SKM-1 treated with dmso at 0.1 percent for 144 hours (cell line): ENCODE results near the gene CCDC187.

Source experiments
- DNase-seq: peaks from one replicate; lab custom pipeline; 2025; ENCODE audit not compliant: unreplicated experiment; lab: John Stamatoyannopoulos, UW

The CCDC187 gene

GRCh38 chr9:136313111-136314055 is 9.5 kb upstream of the CCDC187 start:
- DNase-seq = no peak

- DNase-seq = peak; percentile 21
Measured at GRCh38 chr9:136312436-136312835, 8.5 kb upstream of the CCDC187 start.

DNA sequence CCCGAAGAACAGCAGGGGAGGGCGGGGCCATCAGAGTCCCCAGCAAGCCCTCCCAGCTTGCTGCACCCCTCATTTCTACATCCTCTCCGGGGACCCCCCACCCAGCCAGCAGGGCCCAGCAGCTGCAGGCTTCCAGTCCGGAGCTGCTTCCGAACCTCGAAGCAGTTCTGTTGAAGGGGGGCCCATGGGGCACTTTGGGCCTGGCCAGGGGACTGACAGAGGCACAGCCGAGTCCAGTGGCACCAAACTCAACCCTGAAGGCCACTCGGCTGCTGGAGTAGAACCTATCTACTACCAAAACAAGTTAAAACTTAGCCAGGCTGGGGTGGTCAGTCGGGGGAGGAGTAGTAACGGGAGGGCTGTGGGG is 8.1 kb upstream of the CCDC187 start:
- no peak for DNase-seq

GRCh38 chr9:136311051-136312008 is 7.4 kb upstream of the CCDC187 start:
- no peak for DNase-seq

- no peak for DNase-seq
Measured at GRCh38 chr9:136310273-136311030, 6.6 kb upstream of the CCDC187 start.

DNA sequence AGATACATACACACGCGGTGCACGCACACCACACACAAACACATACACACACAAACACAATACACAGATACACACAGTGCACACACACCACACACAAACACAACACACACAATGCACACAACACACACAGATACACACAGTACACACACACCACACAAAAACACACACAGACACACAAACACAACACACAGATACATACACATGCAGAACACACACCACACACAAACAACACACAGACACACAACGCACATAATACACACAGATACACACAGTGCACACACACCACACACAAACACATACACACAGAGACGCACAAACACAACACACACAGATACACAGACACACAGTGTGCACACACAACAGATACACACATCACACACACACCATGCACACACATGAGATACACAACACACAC is 5.9 kb upstream of the CCDC187 start:
- DNase-seq = no peak

- DNase-seq = no peak
Measured at GRCh38 chr9:136309101-136309801, 5.4 kb upstream of the CCDC187 start.

DNA sequence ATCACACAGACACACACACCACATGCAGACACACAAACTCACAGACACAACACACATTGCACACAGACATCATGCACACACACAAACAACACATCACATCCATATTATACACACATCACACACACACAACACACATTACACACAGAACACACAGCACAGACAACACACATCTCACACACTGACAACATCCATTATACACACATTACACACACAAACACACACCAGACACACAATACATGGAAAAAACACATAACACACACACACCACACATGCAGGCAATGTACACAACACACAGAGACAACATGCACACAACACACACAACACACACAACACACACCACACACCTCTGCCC is 4.8 kb upstream of the CCDC187 start:
- no peak for DNase-seq

DNA sequence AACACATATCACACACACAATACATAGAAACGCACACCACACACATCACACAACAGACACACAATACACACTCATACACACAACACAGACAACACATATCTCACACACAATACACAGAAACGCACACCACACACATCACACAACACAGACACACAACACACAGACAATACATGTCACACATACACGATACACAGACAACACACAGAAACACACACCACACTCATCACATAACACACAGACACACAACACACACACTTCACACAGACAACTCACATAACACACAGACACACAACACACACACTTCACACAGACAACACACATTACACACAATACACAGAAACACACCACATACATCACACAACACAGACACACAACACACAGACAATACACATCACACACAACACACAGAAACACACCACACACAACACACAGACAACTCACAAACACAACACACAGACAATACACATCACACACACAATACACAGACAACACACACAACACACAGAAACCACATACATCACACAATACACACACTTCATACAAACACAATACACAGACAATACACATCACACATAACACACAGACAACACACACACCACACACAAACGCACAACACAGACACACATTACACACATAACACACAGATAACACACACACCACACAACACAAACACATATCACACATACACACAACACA is 4.3 kb upstream of the CCDC187 start:
- DNase-seq = no peak

GRCh38 chr9:136307215-136307750 is 3.4 kb upstream of the CCDC187 start:
- no peak for DNase-seq

GRCh38 chr9:136306211-136307208 is 2.6 kb upstream of the CCDC187 start:
- no peak for DNase-seq

DNA sequence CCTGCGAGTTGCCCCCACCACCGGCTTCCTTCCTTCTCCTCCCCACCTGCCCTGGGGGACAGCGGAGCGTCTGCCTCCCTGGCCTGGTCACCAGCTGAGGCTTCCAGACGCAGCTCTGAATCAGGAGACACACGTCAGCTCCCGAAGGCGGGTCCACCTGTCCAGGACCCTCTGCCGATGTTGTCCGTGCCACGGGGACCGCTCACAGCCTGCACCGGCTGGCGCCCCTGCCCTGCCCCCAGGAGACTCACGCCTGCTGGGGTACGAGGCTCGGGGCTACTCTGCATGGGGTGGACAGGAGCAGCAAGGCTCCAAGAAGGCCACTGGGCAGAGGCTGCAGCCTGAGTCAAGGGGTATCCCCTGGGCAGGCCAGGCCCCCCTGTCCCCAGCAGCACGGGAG is 1.9 kb upstream of the CCDC187 start:
- DNase-seq = no peak

GRCh38 chr9:136304981-136305380 is 1.1 kb upstream of the CCDC187 start:
- no peak for DNase-seq

DNA sequence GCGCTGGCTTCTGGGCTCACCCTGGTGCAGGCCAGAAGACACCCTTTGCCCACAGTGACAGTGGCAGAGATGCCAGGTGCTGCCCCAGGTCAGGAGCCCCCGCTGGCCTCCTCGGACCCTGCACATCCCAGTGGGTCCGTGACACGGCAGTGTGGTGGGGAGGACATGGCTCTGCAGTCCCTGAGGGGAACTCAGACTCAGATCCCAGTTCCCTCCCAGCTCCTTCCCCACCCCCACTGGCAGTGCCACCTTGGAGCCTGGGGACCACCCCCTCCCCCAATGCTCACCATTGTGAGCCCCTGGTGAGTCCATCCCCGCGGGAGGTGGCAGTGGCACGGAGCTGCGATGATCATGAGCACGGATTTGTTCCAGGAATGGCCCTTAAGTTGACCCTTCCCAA is 562 bp upstream of the CCDC187 start:
- no peak for DNase-seq

- DNase-seq = no peak
Measured at GRCh38 chr9:136303066-136303824, 649 bp downstream of the CCDC187 start.

GRCh38 chr9:136302527-136302926 is 1.4 kb downstream of the CCDC187 start:
- DNase-seq = no peak

- no peak for DNase-seq
Measured at GRCh38 chr9:136300866-136301265, 3.0 kb downstream of the CCDC187 start.
